Skeletal muscle tissue (tissue), 4 donors: ENCODE measurements around the gene NEK7. TPM values are rescaled to one million over a fixed set of nuclear protein-coding genes. Genes with fewer than 3 reads are reported as not detected.

Source experiments
- H3K27ac ChIP-seq: one replicate; pipeline ENCODE4 v1.7.0; 2013; ENCODE audit warnings: mild to moderate bottlenecking, low read depth, low read length, inconsistent platforms
- H3K27me3 ChIP-seq, 3 donors: one replicate each; pipeline ENCODE4 v1.7.0; 2013; ENCODE audit warnings: low read length in 3 of 3; ENCODE audit not compliant: control insufficient read depth in 3 of 3, insufficient read depth in 3 of 3
- H3K36me3 ChIP-seq, 3 donors: one replicate each; pipeline ENCODE4 v1.7.0; 2013; ENCODE audit warnings: low read length in 3 of 3; ENCODE audit not compliant: control insufficient read depth in 3 of 3, insufficient read depth in 3 of 3
- H3K4me1 ChIP-seq, 3 donors: one replicate each; pipeline ENCODE4 v1.7.0; 2013; ENCODE audit warnings: low read length in 3 of 3, mild to moderate bottlenecking in 3 of 3; ENCODE audit not compliant: control insufficient read depth in 3 of 3, insufficient read depth in 3 of 3
- H3K4me3 ChIP-seq, 3 donors: one replicate each; pipeline ENCODE4 v1.7.0; 2013; ENCODE audit warnings: low read length in 3 of 3
- H3K9ac ChIP-seq, 3 donors: one replicate each; pipeline ENCODE4 v1.7.0; 2013; ENCODE audit warnings: low read length in 3 of 3, mild to moderate bottlenecking in 3 of 3, moderate library complexity in 2 of 3, low read depth in 1 of 3
- H3K9me3 ChIP-seq, 3 donors: one replicate each; pipeline ENCODE4 v1.7.0; 2013; ENCODE audit warnings: low read length in 3 of 3; ENCODE audit not compliant: control insufficient read depth in 3 of 3
- total RNA-seq: library from RNA; depleted of rRNA; stranded (reverse); fragments of >200 nt; gene quantifications from one replicate; pipeline ENCODE4 v1.2.3, GENCODE V29; 2014
- donor health status: Osteomylitis.

The NEK7 gene
- total RNA-seq, 1 donor from 2014 or later: 52.7 TPM

DNA sequence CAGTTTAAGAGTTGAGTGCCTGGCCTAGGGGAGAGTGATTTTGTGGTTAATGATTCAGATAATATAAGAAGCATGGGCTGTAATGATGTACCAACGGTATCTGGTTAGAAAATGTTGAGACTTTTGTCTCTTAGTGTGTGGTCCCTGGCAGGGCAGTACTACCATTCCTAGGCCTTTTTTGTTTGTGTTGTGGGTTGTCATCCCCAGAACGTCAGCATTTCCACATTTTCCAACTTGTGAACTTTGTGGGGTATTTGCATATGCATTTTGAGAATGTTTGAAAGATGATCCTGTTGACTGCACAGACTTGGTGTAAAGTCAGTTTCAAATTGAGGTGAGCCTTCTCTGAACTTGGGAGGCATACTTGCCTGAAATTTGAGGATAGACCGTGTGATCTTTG is 11.4 kb downstream of the NEK7 start:
- Histone ChIP-seq H3K27ac (no peak overlapping the region), H3K27me3 (no peaks in the 10 kb centered on the region), H3K9me3 (no peaks in the 10 kb centered on the region), H3K4me1 (peaks cover 23 to 39% (median 38%) of the 10 kb centered on the region in 3 donors), H3K9ac (no peak overlapping the region), H3K4me3 (no peak overlapping the region), H3K36me3 (no peaks in the 10 kb centered on the region)

DNA sequence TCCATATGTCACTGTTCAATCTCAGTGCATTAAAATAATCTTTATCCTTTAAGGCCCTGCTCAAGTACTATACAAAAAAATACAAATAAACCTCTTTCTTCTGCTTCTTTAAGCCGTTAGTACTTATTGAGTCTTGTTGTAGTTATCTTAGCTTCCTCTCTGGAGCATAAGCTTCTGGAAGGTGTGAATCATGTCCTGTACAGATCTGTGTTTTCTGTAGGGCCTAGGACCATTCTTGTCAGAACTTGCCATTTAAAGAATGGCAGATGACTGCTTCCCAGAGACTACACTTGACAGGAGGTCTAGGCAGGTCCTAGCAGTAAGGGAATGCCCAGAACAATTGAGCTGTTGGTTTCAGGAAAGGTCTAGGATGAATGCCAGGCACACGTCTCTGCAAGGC is 12.9 kb downstream of the NEK7 start:
- Histone ChIP-seq H3K4me1 (peaks cover 28 to 44% (median 44%) of the 10 kb centered on the region in 3 donors), H3K4me3 (no peak overlapping the region), H3K27ac (no peak overlapping the region), H3K9ac (no peak overlapping the region), H3K9me3 (no peaks in the 10 kb centered on the region), H3K27me3 (no peaks in the 10 kb centered on the region), H3K36me3 (no peaks in the 10 kb centered on the region)

DNA sequence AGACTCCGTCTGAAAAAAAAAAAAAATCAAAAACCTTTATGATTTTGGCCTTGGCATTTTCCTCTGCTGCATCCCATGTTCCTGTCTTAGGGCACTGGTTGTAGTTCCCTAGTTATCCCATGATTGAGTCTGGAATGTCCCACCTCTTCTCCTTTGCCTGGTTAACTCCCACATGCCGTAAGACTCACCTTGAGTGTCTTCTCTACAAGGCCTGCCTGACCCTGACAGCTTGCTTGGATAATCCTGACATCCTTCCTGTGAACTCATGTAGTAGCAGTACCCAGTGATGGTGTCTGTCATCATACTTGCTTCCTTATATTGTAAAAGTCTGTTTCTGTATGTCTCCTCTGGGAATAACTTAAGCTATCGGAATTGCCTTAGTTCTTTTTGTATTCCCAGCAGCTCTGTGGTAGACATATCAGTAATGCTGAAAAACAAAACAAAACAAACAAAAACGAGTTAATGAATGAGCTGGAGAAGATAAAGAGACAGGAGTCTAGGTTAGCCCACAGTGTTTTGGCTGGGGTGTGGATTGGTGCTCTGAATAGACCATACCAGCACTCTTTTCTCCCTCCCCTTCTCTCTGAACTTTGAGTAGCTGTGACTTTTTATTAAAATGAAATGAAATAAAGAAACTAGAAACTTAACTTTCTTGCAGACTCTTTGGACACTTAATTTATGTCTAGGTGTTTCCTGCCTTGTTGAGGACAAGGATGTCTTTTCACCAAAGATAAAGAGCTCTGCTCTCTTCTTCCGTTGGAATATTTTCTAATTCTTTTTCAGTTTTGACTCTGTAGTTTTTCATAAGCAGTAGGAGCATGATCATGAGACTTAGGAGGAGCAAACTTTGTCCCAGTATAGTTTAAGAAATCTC is 15.1 kb downstream of the NEK7 start:
- Histone ChIP-seq H3K27me3 (no peaks in the 10 kb centered on the region), H3K36me3 (no peaks in the 10 kb centered on the region), H3K27ac (no peak overlapping the region), H3K4me1 (peaks cover 29 to 44% (median 41%) of the 10 kb centered on the region in 3 donors), H3K9me3 (no peaks in the 10 kb centered on the region), H3K9ac (no peak overlapping the region), H3K4me3 (no peak overlapping the region)

DNA sequence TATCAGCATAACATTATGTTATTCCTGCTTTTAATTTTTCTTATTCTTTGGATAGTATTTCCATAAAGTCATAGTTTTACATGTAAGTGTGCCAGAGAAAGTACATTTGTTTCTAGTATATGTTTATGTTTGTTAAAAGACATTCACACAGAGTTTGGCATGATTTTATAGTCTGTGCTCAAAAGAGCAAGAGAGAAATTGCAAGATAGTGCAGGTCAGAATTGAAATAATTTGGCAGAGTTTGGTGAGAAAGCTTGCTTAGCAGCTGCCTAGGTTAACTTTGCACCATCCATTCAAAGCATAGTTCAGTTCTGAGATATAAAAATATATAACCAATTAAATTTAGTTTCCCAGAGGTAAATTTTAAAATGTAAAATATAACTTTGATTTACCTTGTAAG is 17.0 kb downstream of the NEK7 start:
- no peaks in the 10 kb centered on the region for H3K27me3 ChIP-seq
- no peaks in the 10 kb centered on the region for H3K9me3 ChIP-seq
- H3K27ac ChIP-seq: no peak overlapping the region
- peaks cover 16 to 40% (median 25%) of the 10 kb centered on the region in 3 donors for H3K4me1 ChIP-seq
- no peaks in the 10 kb centered on the region for H3K36me3 ChIP-seq
- H3K4me3 ChIP-seq: no peak overlapping the region
- H3K9ac ChIP-seq: no peak overlapping the region

DNA sequence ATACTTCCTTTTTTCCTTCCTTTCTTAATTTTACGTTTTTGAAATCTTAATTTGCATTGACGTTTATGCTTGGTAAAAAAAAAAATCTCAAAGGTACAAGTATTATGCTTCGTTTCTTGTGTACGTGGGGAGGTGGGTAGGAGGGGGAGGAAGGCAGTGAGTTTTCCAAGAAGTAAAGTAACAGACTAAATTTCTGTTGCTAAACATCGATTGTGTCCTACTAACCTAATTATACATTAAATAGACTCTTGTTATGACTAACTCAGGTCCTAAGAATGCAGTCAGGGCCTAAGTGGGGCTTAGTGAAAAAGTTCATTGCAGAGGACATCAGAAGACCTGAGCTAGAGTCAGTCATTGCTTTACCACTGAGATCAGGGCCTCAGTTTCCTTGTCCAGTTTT is 17.5 kb downstream of the NEK7 start:
- Histone ChIP-seq H3K36me3 (no peaks in the 10 kb centered on the region), H3K9ac (no peak overlapping the region), H3K9me3 (no peaks in the 10 kb centered on the region), H3K4me1 (peaks cover 16 to 40% (median 23%) of the 10 kb centered on the region in 3 donors), H3K4me3 (no peak overlapping the region), H3K27me3 (no peaks in the 10 kb centered on the region), H3K27ac (no peak overlapping the region)

DNA sequence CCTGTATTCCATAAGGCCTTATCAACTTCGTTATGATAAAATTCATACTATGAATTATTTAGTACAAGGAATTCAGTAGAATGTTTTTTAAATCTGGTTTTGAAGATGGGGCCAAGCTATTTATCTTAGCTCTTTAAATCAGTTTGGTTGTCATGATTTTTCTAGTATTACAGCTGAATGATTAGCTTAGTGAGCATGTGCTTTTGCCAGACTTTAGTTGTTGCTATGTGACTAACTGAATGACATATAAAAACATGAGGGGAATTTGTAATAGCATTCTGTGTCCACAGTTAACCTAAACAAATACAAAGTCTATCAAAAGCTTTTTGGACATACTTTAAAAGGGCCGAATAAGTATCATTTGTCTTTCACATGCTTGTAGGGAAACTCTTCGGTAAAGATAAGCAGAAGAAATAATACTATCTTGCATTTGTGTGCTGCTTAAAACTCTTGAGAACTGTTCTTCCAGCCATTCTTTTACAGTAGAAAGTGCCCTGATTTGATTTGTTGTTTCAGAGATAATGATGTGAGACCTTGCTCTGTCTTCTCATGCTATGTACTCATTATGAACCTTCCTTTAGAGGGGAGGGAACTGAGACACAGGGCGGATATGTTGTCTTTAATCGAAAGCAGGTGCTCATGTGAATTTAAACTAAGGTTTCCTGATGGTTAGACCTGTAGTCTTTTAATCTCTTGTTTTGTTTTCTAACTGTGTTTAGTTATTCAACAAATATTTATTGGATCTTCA is 18.8 kb downstream of the NEK7 start:
- no peak overlapping the region for H3K9ac ChIP-seq
- H3K9me3 ChIP-seq: no peaks in the 10 kb centered on the region
- H3K4me3 ChIP-seq: no peak overlapping the region
- peaks cover 13 to 44% (median 20%) of the 10 kb centered on the region in 3 donors for H3K4me1 ChIP-seq
- H3K36me3 ChIP-seq: no peaks in the 10 kb centered on the region
- H3K27me3 ChIP-seq: no peaks in the 10 kb centered on the region
- no peak overlapping the region for H3K27ac ChIP-seq

DNA sequence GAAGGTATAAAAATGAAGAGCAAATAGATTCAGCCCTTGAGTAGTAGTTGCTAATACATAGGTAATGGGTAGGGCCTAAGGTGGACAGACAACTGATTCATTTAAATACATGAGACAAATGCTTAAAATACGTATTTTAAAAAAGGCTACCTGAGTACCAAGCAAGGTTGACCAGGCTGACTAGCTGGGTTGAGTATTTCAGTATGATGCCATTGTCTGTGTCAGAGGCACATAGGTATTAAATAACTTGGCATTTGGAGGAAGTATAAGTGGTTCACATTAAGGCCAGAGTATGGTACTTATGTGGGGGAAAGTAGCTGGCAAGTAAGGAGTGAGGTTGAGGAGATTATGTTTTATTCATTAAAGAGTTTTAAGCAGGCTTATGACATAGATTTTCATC is 19.4 kb downstream of the NEK7 start:
- H3K9ac ChIP-seq: no peak overlapping the region
- H3K4me3 ChIP-seq: no peak overlapping the region
- no peak overlapping the region for H3K27ac ChIP-seq
- no peaks in the 10 kb centered on the region for H3K9me3 ChIP-seq
- H3K36me3 ChIP-seq: no peaks in the 10 kb centered on the region
- no peaks in the 10 kb centered on the region for H3K27me3 ChIP-seq
- H3K4me1 ChIP-seq: peaks cover 13 to 44% (median 20%) of the 10 kb centered on the region in 3 donors

DNA sequence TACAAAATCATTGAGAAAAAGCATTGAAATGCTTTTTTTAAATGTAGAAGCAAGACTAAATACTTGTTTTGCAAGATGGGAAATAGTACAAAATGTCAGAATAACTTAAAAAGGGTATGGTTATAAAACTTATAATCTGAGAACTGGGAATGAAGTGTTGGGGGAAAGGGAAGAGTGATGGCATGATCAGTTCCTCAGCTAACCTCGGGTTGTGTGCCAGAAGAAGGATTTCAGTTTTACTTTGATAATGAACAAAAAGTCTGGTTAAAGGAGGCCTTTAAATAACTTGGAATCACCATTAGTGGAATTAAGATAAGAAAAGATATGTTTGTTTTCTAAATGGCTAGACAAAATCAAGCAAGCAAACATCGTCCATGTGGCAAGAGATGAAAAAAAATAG is 20.7 kb downstream of the NEK7 start:
- Histone ChIP-seq H3K4me1 (peaks cover 13 to 39% (median 20%) of the 10 kb centered on the region in 3 donors), H3K9ac (no peak overlapping the region), H3K9me3 (no peaks in the 10 kb centered on the region), H3K4me3 (no peak overlapping the region), H3K36me3 (no peaks in the 10 kb centered on the region), H3K27ac (no peak overlapping the region), H3K27me3 (no peaks in the 10 kb centered on the region)

DNA sequence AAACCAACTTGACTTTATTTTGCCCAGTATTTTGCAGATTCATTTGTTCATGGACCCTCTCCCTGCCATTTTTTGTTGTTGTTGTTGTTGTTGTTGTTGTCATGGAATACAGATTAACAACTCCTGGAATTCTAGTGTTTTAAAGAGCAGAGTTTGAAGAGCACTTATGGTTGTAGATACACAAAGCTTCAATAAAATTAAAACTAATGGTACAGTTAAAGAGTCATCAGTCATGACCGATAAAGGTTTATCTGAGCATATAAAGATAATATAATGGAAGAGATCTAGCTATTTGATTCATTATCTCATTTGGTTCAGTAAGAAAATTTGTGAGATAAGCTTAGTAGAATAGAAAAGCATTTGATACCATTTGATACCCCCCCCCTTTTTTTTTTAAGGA is 21.8 kb downstream of the NEK7 start:
- Histone ChIP-seq H3K36me3 (no peaks in the 10 kb centered on the region), H3K27ac (no peak overlapping the region), H3K4me1 (peaks cover 14 to 37% (median 20%) of the 10 kb centered on the region in 3 donors), H3K9me3 (no peaks in the 10 kb centered on the region), H3K9ac (no peak overlapping the region), H3K4me3 (no peak overlapping the region), H3K27me3 (no peaks in the 10 kb centered on the region)

DNA sequence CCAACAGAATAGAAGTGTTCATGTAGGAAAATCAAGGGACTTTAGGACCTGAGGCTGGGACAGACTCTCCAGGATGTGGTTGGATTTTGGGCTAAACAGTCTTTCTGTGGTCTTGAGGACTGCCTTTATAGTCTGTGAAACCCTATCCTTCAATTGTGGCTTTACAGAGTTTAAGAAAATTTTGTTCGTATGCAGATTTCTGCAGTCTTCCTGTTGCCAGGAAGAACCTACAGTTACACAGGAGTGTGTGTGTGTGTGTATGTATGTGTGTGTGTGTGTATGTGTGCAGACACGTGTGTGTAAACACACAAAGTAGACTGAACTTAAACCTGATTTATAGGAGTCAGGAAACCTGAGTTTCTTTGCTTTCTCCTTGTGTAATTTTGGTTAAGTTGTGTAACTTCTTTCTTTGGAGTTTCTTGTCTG is 22.8 kb downstream of the NEK7 start:
- Histone ChIP-seq H3K27ac (no peak overlapping the region), H3K36me3 (no peaks in the 10 kb centered on the region), H3K4me1 (peaks cover 14 to 33% (median 16%) of the 10 kb centered on the region in 3 donors), H3K9me3 (no peaks in the 10 kb centered on the region), H3K4me3 (no peak overlapping the region), H3K9ac (no peak overlapping the region), H3K27me3 (no peaks in the 10 kb centered on the region)
